ENCODE measurements around the gene NAALADL2.
"Not testable (repeated sequence)": the region's sequence is repeated elsewhere in the genome, so short reads cannot be mapped to it uniquely, and the experiment has no call there.

The NAALADL2 gene

GRCh38 chr3:175416600-175416999 is 557.5 kb downstream of the NAALADL2 start:
- H3K9ac ChIP-seq (ENCODE audit: low read depth, low read length): no peak overlapping the region
- peaks cover 6% of the 10 kb centered on the region for H3K4me1 ChIP-seq (ENCODE audit: control insufficient read depth, insufficient read depth, low read length)
- H3K27me3 ChIP-seq (ENCODE audit: control insufficient read depth, insufficient read depth, low read length): no peaks in the 10 kb centered on the region
- H3K36me3 ChIP-seq (ENCODE audit: control insufficient read depth, insufficient read depth, low read length): no peaks in the 10 kb centered on the region
- H3K27ac ChIP-seq (ENCODE audit: low read depth, low read length): no peak overlapping the region
- no peak overlapping the region for H3K4me3 ChIP-seq (ENCODE audit: low read depth, low read length)
- H3K9me3 ChIP-seq (ENCODE audit: control insufficient read depth, insufficient read depth, low read length): no peaks in the 10 kb centered on the region

GRCh38 chr3:175417426-175417825 is 558.3 kb downstream of the NAALADL2 start:
- Histone ChIP-seq H3K4me3 (ENCODE audit: low read depth, low read length) (no peak overlapping the region), H3K4me1 (ENCODE audit: control insufficient read depth, insufficient read depth, low read length) (peaks cover 7% of the 10 kb centered on the region; the same call in 1 of the 2 replicates), H3K27me3 (ENCODE audit: control insufficient read depth, insufficient read depth, low read length) (no peaks in the 10 kb centered on the region), H3K27ac (ENCODE audit: low read depth, low read length) (no peak overlapping the region), H3K36me3 (ENCODE audit: control insufficient read depth, insufficient read depth, low read length) (no peaks in the 10 kb centered on the region), H3K9ac (ENCODE audit: low read depth, low read length) (no peak overlapping the region), H3K9me3 (ENCODE audit: control insufficient read depth, insufficient read depth, low read length) (no peaks in the 10 kb centered on the region)

GRCh38 chr3:175421902-175422301 is 562.8 kb downstream of the NAALADL2 start:
- no peak overlapping the region for H3K9ac ChIP-seq (ENCODE audit: low read depth, low read length)
- H3K27me3 ChIP-seq (ENCODE audit: control insufficient read depth, insufficient read depth, low read length): no peaks in the 10 kb centered on the region
- peaks cover 7% of the 10 kb centered on the region; the same call in 1 of the 2 replicates for H3K4me1 ChIP-seq (ENCODE audit: control insufficient read depth, insufficient read depth, low read length)
- no peaks in the 10 kb centered on the region for H3K36me3 ChIP-seq (ENCODE audit: control insufficient read depth, insufficient read depth, low read length)
- H3K27ac ChIP-seq (ENCODE audit: low read depth, low read length): no peak overlapping the region
- H3K4me3 ChIP-seq (ENCODE audit: low read depth, low read length): no peak overlapping the region
- H3K9me3 ChIP-seq (ENCODE audit: control insufficient read depth, insufficient read depth, low read length): no peaks in the 10 kb centered on the region

- no peaks in the 10 kb centered on the region for H3K9me3 ChIP-seq (ENCODE audit: control insufficient read depth, insufficient read depth, low read length)
- H3K4me1 ChIP-seq (ENCODE audit: control insufficient read depth, insufficient read depth, low read length): peaks cover 7% of the 10 kb centered on the region; the same call in 1 of the 2 replicates
- H3K27me3 ChIP-seq (ENCODE audit: control insufficient read depth, insufficient read depth, low read length): no peaks in the 10 kb centered on the region
- H3K4me3 ChIP-seq (ENCODE audit: low read depth, low read length): no peak overlapping the region
- no peaks in the 10 kb centered on the region for H3K36me3 ChIP-seq (ENCODE audit: control insufficient read depth, insufficient read depth, low read length)
- H3K27ac ChIP-seq (ENCODE audit: low read depth, low read length): no peak overlapping the region
- no peak overlapping the region for H3K9ac ChIP-seq (ENCODE audit: low read depth, low read length)
These were observed 563.6 kb downstream of the NAALADL2 start for GRCh38 chr3:175422744-175423143.

GRCh38 chr3:175423848-175424247 is 564.7 kb downstream of the NAALADL2 start:
- not testable (repeated sequence) for H3K36me3 ChIP-seq (ENCODE audit: control insufficient read depth, insufficient read depth, low read length); H3K4me3 ChIP-seq (ENCODE audit: low read depth, low read length); H3K4me1 ChIP-seq (ENCODE audit: control insufficient read depth, insufficient read depth, low read length); H3K9ac ChIP-seq (ENCODE audit: low read depth, low read length); H3K9me3 ChIP-seq (ENCODE audit: control insufficient read depth, insufficient read depth, low read length); H3K27ac ChIP-seq (ENCODE audit: low read depth, low read length); H3K27me3 ChIP-seq (ENCODE audit: control insufficient read depth, insufficient read depth, low read length)

GRCh38 chr3:175426805-175427204 is 567.7 kb downstream of the NAALADL2 start:
- Histone ChIP-seq H3K27ac (ENCODE audit: low read depth, low read length) (no peak overlapping the region), H3K4me1 (ENCODE audit: control insufficient read depth, insufficient read depth, low read length) (peaks cover 4% of the 10 kb centered on the region; the same call in 1 of the 2 replicates), H3K27me3 (ENCODE audit: control insufficient read depth, insufficient read depth, low read length) (no peaks in the 10 kb centered on the region), H3K9ac (ENCODE audit: low read depth, low read length) (no peak overlapping the region), H3K9me3 (ENCODE audit: control insufficient read depth, insufficient read depth, low read length) (no peaks in the 10 kb centered on the region), H3K4me3 (ENCODE audit: low read depth, low read length) (no peak overlapping the region), H3K36me3 (ENCODE audit: control insufficient read depth, insufficient read depth, low read length) (no peaks in the 10 kb centered on the region)

- H3K9me3 ChIP-seq (ENCODE audit: control insufficient read depth, insufficient read depth, low read length): no peaks in the 10 kb centered on the region
- H3K27me3 ChIP-seq (ENCODE audit: control insufficient read depth, insufficient read depth, low read length): no peaks in the 10 kb centered on the region
- H3K4me1 ChIP-seq (ENCODE audit: control insufficient read depth, insufficient read depth, low read length): no peaks in the 10 kb centered on the region
- no peak overlapping the region for H3K9ac ChIP-seq (ENCODE audit: low read depth, low read length)
- no peak overlapping the region for H3K4me3 ChIP-seq (ENCODE audit: low read depth, low read length)
- no peaks in the 10 kb centered on the region for H3K36me3 ChIP-seq (ENCODE audit: control insufficient read depth, insufficient read depth, low read length)
- H3K27ac ChIP-seq (ENCODE audit: low read depth, low read length): no peak overlapping the region
These were observed 569.3 kb downstream of the NAALADL2 start for GRCh38 chr3:175428466-175428865.

GRCh38 chr3:175430983-175431773 is 572.0 kb downstream of the NAALADL2 start:
- H3K9ac ChIP-seq (ENCODE audit: low read depth, low read length): no peak overlapping the region
- H3K36me3 ChIP-seq (ENCODE audit: control insufficient read depth, insufficient read depth, low read length): no peaks in the 10 kb centered on the region
- no peak overlapping the region for H3K27ac ChIP-seq (ENCODE audit: low read depth, low read length)

GRCh38 chr3:175432376-175433025 is 573.4 kb downstream of the NAALADL2 start:
- Histone ChIP-seq H3K27ac (ENCODE audit: low read depth, low read length) (no peak overlapping the region), H3K9ac (ENCODE audit: low read depth, low read length) (no peak overlapping the region), H3K4me1 (ENCODE audit: control insufficient read depth, insufficient read depth, low read length) (no peaks in the 10 kb centered on the region), H3K9me3 (ENCODE audit: control insufficient read depth, insufficient read depth, low read length) (no peaks in the 10 kb centered on the region), H3K4me3 (ENCODE audit: low read depth, low read length) (no peak overlapping the region), H3K36me3 (ENCODE audit: control insufficient read depth, insufficient read depth, low read length) (no peaks in the 10 kb centered on the region), H3K27me3 (ENCODE audit: control insufficient read depth, insufficient read depth, low read length) (no peaks in the 10 kb centered on the region)

More at GRCh38 chr3:175430983-175431773, 572.0 kb downstream of the NAALADL2 start:
- Histone ChIP-seq H3K9me3 (ENCODE audit: control insufficient read depth, insufficient read depth, low read length) (no peaks in the 10 kb centered on the region), H3K4me3 (ENCODE audit: low read depth, low read length) (no peak overlapping the region), H3K27me3 (ENCODE audit: control insufficient read depth, insufficient read depth, low read length) (no peaks in the 10 kb centered on the region), H3K4me1 (ENCODE audit: control insufficient read depth, insufficient read depth, low read length) (no peaks in the 10 kb centered on the region)

- Histone ChIP-seq H3K27me3 (ENCODE audit: control insufficient read depth, insufficient read depth, low read length) (no peaks in the 10 kb centered on the region), H3K4me3 (ENCODE audit: low read depth, low read length) (no peak overlapping the region), H3K4me1 (ENCODE audit: control insufficient read depth, insufficient read depth, low read length) (no peaks in the 10 kb centered on the region), H3K27ac (ENCODE audit: low read depth, low read length) (no peak overlapping the region), H3K9ac (ENCODE audit: low read depth, low read length) (no peak overlapping the region), H3K9me3 (ENCODE audit: control insufficient read depth, insufficient read depth, low read length) (no peaks in the 10 kb centered on the region), H3K36me3 (ENCODE audit: control insufficient read depth, insufficient read depth, low read length) (no peaks in the 10 kb centered on the region)
These were observed 574.0 kb downstream of the NAALADL2 start for GRCh38 chr3:175433026-175433674.

- Histone ChIP-seq H3K4me1 (ENCODE audit: control insufficient read depth, insufficient read depth, low read length) (no peaks in the 10 kb centered on the region), H3K9ac (ENCODE audit: low read depth, low read length) (no peak overlapping the region)
These were observed 575.4 kb downstream of the NAALADL2 start for GRCh38 chr3:175434561-175434960.

More at GRCh38 chr3:175434561-175434960, 575.4 kb downstream of the NAALADL2 start:
- Histone ChIP-seq H3K9me3 (ENCODE audit: control insufficient read depth, insufficient read depth, low read length) (no peaks in the 10 kb centered on the region), H3K27me3 (ENCODE audit: control insufficient read depth, insufficient read depth, low read length) (no peaks in the 10 kb centered on the region), H3K4me3 (ENCODE audit: low read depth, low read length) (no peak overlapping the region), H3K27ac (ENCODE audit: low read depth, low read length) (no peak overlapping the region), H3K36me3 (ENCODE audit: control insufficient read depth, insufficient read depth, low read length) (no peaks in the 10 kb centered on the region)

Measured in HUES48 (cell line).